GM12874 (cell line): ENCODE measurements around the gene HES1.

ENCODE experiments used
- CTCF ChIP-seq: IDR thresholded peaks from 2 replicates; pipeline ENCODE4 v1.5.1; 2011; ENCODE audit warnings: low read depth, mild to moderate bottlenecking, control low read depth, low read length, moderate library complexity; ENCODE audit not compliant: insufficient read depth

HES1 gene

GRCh38 chr3:194117104-194117845 lies 18.7 kb upstream of the HES1 start:
- no peak for TF ChIP-seq CTCF

- no peak for TF ChIP-seq CTCF
These were observed 17.0 kb upstream of the HES1 start for GRCh38 chr3:194118920-194119319.

GRCh38 chr3:194119831-194120590 lies 15.9 kb upstream of the HES1 start:
- no peak for TF ChIP-seq CTCF

- TF ChIP-seq CTCF, result no peak
These were observed 14.9 kb upstream of the HES1 start for GRCh38 chr3:194120789-194121770.

GRCh38 chr3:194121891-194122631 lies 13.9 kb upstream of the HES1 start:
- no peak for TF ChIP-seq CTCF

GRCh38 chr3:194123726-194124125 lies 12.2 kb upstream of the HES1 start:
- TF ChIP-seq CTCF, result no peak

GRCh38 chr3:194124193-194124592 lies 11.8 kb upstream of the HES1 start:
- TF ChIP-seq CTCF, result no peak
